Measurements from ENCODE around the gene ASPHD2. TPM values are rescaled to one million over a fixed set of nuclear protein-coding genes. Genes with fewer than 3 reads are reported as not detected.

The ASPHD2 gene
- total and polyA plus RNA-seq, 2 of the 13 experiments (the other 11 are each of a cell fraction or from before 2014, with no cell fraction given), result 0.04 TPM

- no peak overlapping the region for H3K4me3 ChIP-seq (replicated peaks in 1 of 3; ENCODE audit: insufficient read depth in 1 of 3, low read depth in 2 of 3, low read length in 3 of 3)
- no peak for DNase-seq (ENCODE audit: low spot score)
- in situ Hi-C loops (cut with HindIII; ENCODE audit: extremely low pct_ligation_motif_present, low pct_unique_long_range_greater_than_20kb) (no loop called here), intact Hi-C loops (cut with micrococcal nuclease; ENCODE audit: unreplicated experiment) (no loop called here)
- POLR2A ChIA-PET, result no interaction called here
- 95% methylated on average over 8 of the region's 9 CpGs for WGBS (ENCODE audit: low lambda C conversion rate)
- CTCF ChIA-PET (ENCODE audit: low intra/inter-chr PET ratio, low total read pairs), result no interaction called here
- no peaks in the 10 kb centered on the region for H3K79me2 ChIP-seq (ENCODE audit: insufficient read depth, low read length)
- TF ChIP-seq SKIL (CRISPR knock-in tag; IDR thresholded peaks at IDR 0.05; ENCODE audit: borderline replicate concordance) (no peak), ZNF225 (CRISPR knock-in tag; IDR thresholded peaks at IDR 0.05) (no peak), ARNT (IDR thresholded peaks at IDR 0.05) (no peak), TEAD2 (CRISPR knock-in tag; IDR thresholded peaks at IDR 0.05) (no peak), SMAD3 (CRISPR knock-in tag; IDR thresholded peaks at IDR 0.05) (no peak), SATB2 (CRISPR knock-in tag; IDR thresholded peaks at IDR 0.05) (no peak)
- TF ChIP-seq, protein P1, sequence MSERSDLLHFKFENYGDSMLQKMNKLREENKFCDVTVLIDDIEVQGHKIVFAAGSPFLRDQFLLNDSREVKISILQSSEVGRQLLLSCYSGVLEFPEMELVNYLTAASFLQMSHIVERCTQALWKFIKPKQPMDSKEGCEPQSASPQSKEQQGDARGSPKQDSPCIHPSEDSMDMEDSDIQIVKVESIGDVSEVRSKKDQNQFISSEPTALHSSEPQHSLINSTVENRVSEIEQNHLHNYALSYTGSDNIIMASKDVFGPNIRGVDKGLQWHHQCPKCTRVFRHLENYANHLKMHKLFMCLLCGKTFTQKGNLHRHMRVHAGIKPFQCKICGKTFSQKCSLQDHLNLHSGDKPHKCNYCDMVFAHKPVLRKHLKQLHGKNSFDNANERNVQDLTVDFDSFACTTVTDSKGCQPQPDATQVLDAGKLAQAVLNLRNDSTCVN (CRISPR knock-in tag; IDR thresholded peaks at IDR 0.05; ENCODE audit: borderline replicate concordance), result no peak
- TF ChIP-seq, protein P2, sequence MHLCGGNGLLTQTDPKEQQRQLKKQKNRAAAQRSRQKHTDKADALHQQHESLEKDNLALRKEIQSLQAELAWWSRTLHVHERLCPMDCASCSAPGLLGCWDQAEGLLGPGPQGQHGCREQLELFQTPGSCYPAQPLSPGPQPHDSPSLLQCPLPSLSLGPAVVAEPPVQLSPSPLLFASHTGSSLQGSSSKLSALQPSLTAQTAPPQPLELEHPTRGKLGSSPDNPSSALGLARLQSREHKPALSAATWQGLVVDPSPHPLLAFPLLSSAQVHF (CRISPR knock-in tag; IDR thresholded peaks at IDR 0.05), result no peak
- H3K27me3 ChIP-seq (ENCODE audit: control insufficient read depth in 1 of 2, insufficient read depth in 2 of 2, low read length in 2 of 2), result no peaks in the 10 kb centered on the region
- FAIRE-seq, result no peak
- no peak overlapping the region for H2AFZ ChIP-seq (ENCODE audit: low read length)
- peaks cover 17 to 49% of the 10 kb centered on the region in 2 experiments for H3K36me3 ChIP-seq (replicated peaks in 1 of 2; ENCODE audit: control insufficient read depth in 1 of 2, insufficient read depth in 2 of 2, low read length in 2 of 2)
- H3K4me1 ChIP-seq (ENCODE audit: insufficient read depth, low read length), result no peaks in the 10 kb centered on the region
- H4K20me1 ChIP-seq (ENCODE audit: insufficient read depth, low read length), result 0 out of 2 replicates have a peak, but pooled peaks cover 2% of the 10 kb centered on the region
- no peak overlapping the region for H3K9ac ChIP-seq (ENCODE audit: insufficient read depth, low read depth, low read length)
- BruUV-seq (replicated peaks), result no TSS peak
- H3K27ac ChIP-seq (ENCODE audit: extremely low read length, insufficient read depth, low read length), result no peak overlapping the region
- no peaks in the 10 kb centered on the region for H3K9me3 ChIP-seq (ENCODE audit: low read length)
- no peak overlapping the region for H3K4me2 ChIP-seq (ENCODE audit: low read depth, low read length)
- no peak for ATAC-seq
These were observed 24.2 kb downstream of the ASPHD2 start for GRCh38 chr22:26453216-26453615.

Data from HepG2 (cell line).